ENCODE measurements around the gene DFFB. TPM values are rescaled to one million over a fixed set of nuclear protein-coding genes. Genes with fewer than 3 reads are reported as not detected.

Gene DFFB
- polyA plus RNA-seq, 1 donor from 2014 or later = 20.2 TPM

DNA sequence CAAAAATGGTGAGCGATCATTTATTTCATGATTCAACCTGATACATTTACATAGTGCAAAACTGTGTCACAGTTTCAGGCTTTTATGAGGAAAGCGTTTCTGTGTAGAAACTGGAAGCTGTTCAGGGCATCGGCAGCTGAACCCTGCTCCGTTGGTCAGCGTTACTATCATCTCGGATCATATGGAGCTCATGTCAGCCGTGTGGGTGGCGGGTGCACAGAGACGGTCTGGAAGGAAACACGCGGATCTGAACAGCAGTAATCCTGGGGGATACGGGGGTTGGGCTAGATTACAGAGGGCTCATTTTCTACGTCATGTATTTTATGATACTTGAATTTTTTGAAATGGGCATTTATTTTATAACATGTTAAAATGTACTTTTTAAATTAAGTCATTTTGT is 27.7 kb downstream of the DFFB start:
- H3K27me3 ChIP-seq (ENCODE audit: insufficient read depth, low read depth, low read length) = no peaks in the 10 kb centered on the region
- TF ChIP-seq, protein P1, sequence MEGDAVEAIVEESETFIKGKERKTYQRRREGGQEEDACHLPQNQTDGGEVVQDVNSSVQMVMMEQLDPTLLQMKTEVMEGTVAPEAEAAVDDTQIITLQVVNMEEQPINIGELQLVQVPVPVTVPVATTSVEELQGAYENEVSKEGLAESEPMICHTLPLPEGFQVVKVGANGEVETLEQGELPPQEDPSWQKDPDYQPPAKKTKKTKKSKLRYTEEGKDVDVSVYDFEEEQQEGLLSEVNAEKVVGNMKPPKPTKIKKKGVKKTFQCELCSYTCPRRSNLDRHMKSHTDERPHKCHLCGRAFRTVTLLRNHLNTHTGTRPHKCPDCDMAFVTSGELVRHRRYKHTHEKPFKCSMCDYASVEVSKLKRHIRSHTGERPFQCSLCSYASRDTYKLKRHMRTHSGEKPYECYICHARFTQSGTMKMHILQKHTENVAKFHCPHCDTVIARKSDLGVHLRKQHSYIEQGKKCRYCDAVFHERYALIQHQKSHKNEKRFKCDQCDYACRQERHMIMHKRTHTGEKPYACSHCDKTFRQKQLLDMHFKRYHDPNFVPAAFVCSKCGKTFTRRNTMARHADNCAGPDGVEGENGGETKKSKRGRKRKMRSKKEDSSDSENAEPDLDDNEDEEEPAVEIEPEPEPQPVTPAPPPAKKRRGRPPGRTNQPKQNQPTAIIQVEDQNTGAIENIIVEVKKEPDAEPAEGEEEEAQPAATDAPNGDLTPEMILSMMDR (IDR thresholded peaks at IDR 0.05; ENCODE audit: poor library complexity, severe bottlenecking) = no peak
- no peak for TF ChIP-seq SMC3 (conservative IDR thresholded peaks at IDR 0.05; ENCODE audit: poor library complexity)
- TF ChIP-seq POLR2AphosphoS5 (IDR thresholded peaks at IDR 0.05) = no peak
- no peak for TF ChIP-seq TAF1 (IDR thresholded peaks at IDR 0.05; ENCODE audit: low read depth)
- no peak for TF ChIP-seq REST (IDR thresholded peaks at IDR 0.05; ENCODE audit: borderline replicate concordance)
- no peak for TF ChIP-seq RAD21 (conservative IDR thresholded peaks at IDR 0.05)
- no peak for TF ChIP-seq MXI1 (conservative IDR thresholded peaks at IDR 0.05; ENCODE audit: poor library complexity, severe bottlenecking)
- no peak for TF ChIP-seq EP300 (conservative IDR thresholded peaks at IDR 0.05; ENCODE audit: poor library complexity, severe bottlenecking)
- no peak for TF ChIP-seq EZH2 (IDR thresholded peaks at IDR 0.05; ENCODE audit: borderline replicate concordance, insufficient read depth, low read length, poor library complexity, severe bottlenecking)
- H3K9ac ChIP-seq (ENCODE audit: low read length) = no peak overlapping the region
- H3K9me2 ChIP-seq (ENCODE audit: insufficient read depth, low read length) = no peaks in the 10 kb centered on the region
- no peak overlapping the region for H3K4me3 ChIP-seq (ENCODE audit: low read length)
- no peaks in the 10 kb centered on the region for H4K20me1 ChIP-seq (ENCODE audit: insufficient read depth)
- no peaks in the 10 kb centered on the region for H3K79me2 ChIP-seq (replicated peaks; ENCODE audit: insufficient read depth, low read length)
- H3K36me3 ChIP-seq (ENCODE audit: insufficient read depth, low read length) = peaks cover 2% of the 10 kb centered on the region
- no peak overlapping the region for H3K27ac ChIP-seq (ENCODE audit: low read length)
- H3K4me2 ChIP-seq (ENCODE audit: low read length) = no peak overlapping the region
- H3K9me3 ChIP-seq (ENCODE audit: low read length) = no peaks in the 10 kb centered on the region
- no peak overlapping the region for H2AFZ ChIP-seq (ENCODE audit: low read depth, low read length)
- no peaks in the 10 kb centered on the region for H3F3A ChIP-seq (ENCODE audit: insufficient read depth, low read length, poor library complexity, severe bottlenecking)

GRCh38 chr1:3885611-3886010 is 28.3 kb downstream of the DFFB start:
- H3K36me3 ChIP-seq (ENCODE audit: insufficient read depth, low read length) = peaks cover 5% of the 10 kb centered on the region
- no peak for TF ChIP-seq EZH2 (IDR thresholded peaks at IDR 0.05; ENCODE audit: borderline replicate concordance, insufficient read depth, low read length, poor library complexity, severe bottlenecking)
- no peak for TF ChIP-seq EP300 (conservative IDR thresholded peaks at IDR 0.05; ENCODE audit: poor library complexity, severe bottlenecking)

More at GRCh38 chr1:3885611-3886010, 28.3 kb downstream of the DFFB start:
- Histone ChIP-seq H3K9ac (ENCODE audit: low read length) (no peak overlapping the region), H4K20me1 (ENCODE audit: insufficient read depth) (no peaks in the 10 kb centered on the region), H3K4me3 (ENCODE audit: low read length) (no peak overlapping the region), H3K9me3 (ENCODE audit: low read length) (no peaks in the 10 kb centered on the region), H3K27me3 (ENCODE audit: insufficient read depth, low read depth, low read length) (no peaks in the 10 kb centered on the region), H3K4me2 (ENCODE audit: low read length) (no peak overlapping the region), H2AFZ (ENCODE audit: low read depth, low read length) (no peak overlapping the region), H3F3A (ENCODE audit: insufficient read depth, low read length, poor library complexity, severe bottlenecking) (no peaks in the 10 kb centered on the region), H3K79me2 (replicated peaks; ENCODE audit: insufficient read depth, low read length) (no peaks in the 10 kb centered on the region), H3K27ac (ENCODE audit: low read length) (no peak overlapping the region), H3K9me2 (ENCODE audit: insufficient read depth, low read length) (no peaks in the 10 kb centered on the region)

All from neural cell (in vitro differentiated cells).